ENCODE measurements around the gene ARHGEF10L. TPM values are rescaled to one million over a fixed set of nuclear protein-coding genes. Genes with fewer than 3 reads are reported as not detected.

ARHGEF10L gene
- polyA plus RNA-seq, 1 donor, result 85.1 TPM

Other genes starting within 250 kb of the ARHGEF10L start
- gene PADI4, start 231.5 kb upstream of the ARHGEF10L start, polyA plus RNA-seq, result 0.10 TPM
- gene PADI6, start 167.5 kb upstream of the ARHGEF10L start, polyA plus RNA-seq, result not detected
- 51.0 TPM for gene RCC2, start 100.0 kb upstream of the ARHGEF10L start, polyA plus RNA-seq
- gene ACTL8, start 215.6 kb downstream of the ARHGEF10L start, polyA plus RNA-seq, result not detected